ENCODE measurements around the gene MYH10.

DNA sequence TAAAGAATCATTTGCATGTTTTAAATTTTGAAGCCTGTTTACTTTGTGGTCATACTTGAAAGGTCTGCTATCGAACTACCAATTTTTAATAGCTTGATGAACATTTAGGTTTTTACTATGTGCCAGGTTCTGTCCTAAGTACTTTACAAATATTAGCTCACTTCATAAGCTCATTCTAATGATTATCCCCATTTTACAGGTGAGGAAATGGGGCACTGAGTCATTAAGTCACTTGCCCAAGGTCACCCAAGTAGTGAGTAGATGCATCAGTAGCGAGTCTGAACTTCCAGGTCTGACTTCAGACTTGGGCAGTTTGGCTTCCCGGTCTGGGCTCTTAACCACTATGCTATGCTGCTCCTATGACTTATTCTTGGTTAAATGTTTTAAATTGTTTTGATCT is 190.8 kb downstream of the MYH10 start:
- TF ChIP-seq TEAD4 (IDR thresholded peaks at IDR 0.05; ENCODE audit: low read length) (no peak), TEAD4 (CRISPR knock-in tag; IDR thresholded peaks at IDR 0.05; ENCODE audit: borderline replicate concordance) (no peak), TBL1XR1 (IDR thresholded peaks at IDR 0.05; ENCODE audit: low read length in 2 of 2) (no peak), NCOA2 (IDR thresholded peaks at IDR 0.05; ENCODE audit: partially characterized antibody in 2 of 2) (no peak), ZFX (CRISPR knock-in tag; IDR thresholded peaks at IDR 0.05) (no peak), PHF8 (IDR thresholded peaks at IDR 0.05; ENCODE audit: borderline replicate concordance, low read length) (no peak), HMGXB4 (CRISPR knock-in tag; IDR thresholded peaks at IDR 0.05) (no peak), SMC3 (conservative IDR thresholded peaks at IDR 0.05; ENCODE audit: insufficient read depth, low read depth, low read length) (no peak), NUFIP1 (IDR thresholded peaks at IDR 0.05; ENCODE audit: partially characterized antibody) (no peak), ZNF707 (CRISPR knock-in tag; conservative IDR thresholded peaks at IDR 0.05) (no peak), ZZZ3 (IDR thresholded peaks at IDR 0.05) (no peak), POLR3G (IDR thresholded peaks at IDR 0.05; ENCODE audit: extremely low read depth, insufficient read length, insufficient replicate concordance) (no peak)
- TF ChIP-seq, protein P1, sequence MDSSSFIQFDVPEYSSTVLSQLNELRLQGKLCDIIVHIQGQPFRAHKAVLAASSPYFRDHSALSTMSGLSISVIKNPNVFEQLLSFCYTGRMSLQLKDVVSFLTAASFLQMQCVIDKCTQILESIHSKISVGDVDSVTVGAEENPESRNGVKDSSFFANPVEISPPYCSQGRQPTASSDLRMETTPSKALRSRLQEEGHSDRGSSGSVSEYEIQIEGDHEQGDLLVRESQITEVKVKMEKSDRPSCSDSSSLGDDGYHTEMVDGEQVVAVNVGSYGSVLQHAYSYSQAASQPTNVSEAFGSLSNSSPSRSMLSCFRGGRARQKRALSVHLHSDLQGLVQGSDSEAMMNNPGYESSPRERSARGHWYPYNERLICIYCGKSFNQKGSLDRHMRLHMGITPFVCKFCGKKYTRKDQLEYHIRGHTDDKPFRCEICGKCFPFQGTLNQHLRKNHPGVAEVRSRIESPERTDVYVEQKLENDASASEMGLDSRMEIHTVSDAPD (CRISPR knock-in tag; IDR thresholded peaks at IDR 0.05), result no peak
- TF ChIP-seq, protein P2, sequence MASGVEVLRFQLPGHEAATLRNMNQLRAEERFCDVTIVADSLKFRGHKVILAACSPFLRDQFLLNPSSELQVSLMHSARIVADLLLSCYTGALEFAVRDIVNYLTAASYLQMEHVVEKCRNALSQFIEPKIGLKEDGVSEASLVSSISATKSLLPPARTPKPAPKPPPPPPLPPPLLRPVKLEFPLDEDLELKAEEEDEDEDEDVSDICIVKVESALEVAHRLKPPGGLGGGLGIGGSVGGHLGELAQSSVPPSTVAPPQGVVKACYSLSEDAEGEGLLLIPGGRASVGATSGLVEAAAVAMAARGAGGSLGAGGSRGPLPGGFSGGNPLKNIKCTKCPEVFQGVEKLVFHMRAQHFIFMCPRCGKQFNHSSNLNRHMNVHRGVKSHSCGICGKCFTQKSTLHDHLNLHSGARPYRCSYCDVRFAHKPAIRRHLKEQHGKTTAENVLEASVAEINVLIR (CRISPR knock-in tag; IDR thresholded peaks at IDR 0.05), result no peak
- TF ChIP-seq, protein P3, sequence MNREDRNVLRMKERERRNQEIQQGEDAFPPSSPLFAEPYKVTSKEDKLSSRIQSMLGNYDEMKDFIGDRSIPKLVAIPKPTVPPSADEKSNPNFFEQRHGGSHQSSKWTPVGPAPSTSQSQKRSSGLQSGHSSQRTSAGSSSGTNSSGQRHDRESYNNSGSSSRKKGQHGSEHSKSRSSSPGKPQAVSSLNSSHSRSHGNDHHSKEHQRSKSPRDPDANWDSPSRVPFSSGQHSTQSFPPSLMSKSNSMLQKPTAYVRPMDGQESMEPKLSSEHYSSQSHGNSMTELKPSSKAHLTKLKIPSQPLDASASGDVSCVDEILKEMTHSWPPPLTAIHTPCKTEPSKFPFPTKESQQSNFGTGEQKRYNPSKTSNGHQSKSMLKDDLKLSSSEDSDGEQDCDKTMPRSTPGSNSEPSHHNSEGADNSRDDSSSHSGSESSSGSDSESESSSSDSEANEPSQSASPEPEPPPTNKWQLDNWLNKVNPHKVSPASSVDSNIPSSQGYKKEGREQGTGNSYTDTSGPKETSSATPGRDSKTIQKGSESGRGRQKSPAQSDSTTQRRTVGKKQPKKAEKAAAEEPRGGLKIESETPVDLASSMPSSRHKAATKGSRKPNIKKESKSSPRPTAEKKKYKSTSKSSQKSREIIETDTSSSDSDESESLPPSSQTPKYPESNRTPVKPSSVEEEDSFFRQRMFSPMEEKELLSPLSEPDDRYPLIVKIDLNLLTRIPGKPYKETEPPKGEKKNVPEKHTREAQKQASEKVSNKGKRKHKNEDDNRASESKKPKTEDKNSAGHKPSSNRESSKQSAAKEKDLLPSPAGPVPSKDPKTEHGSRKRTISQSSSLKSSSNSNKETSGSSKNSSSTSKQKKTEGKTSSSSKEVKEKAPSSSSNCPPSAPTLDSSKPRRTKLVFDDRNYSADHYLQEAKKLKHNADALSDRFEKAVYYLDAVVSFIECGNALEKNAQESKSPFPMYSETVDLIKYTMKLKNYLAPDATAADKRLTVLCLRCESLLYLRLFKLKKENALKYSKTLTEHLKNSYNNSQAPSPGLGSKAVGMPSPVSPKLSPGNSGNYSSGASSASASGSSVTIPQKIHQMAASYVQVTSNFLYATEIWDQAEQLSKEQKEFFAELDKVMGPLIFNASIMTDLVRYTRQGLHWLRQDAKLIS (CRISPR knock-in tag; IDR thresholded peaks at IDR 0.05), result no peak

Measured in K562 (cell line).